Activated CD4-positive, alpha-beta T cell treated with anti-CD3 and anti-CD28 coated beads, Interleukin-2, amount 10 ng/mL, durations not matched to agents 24 days and 14 days (primary cell): Measurements from ENCODE around the gene MARCHF5. TPM values are rescaled to one million over a fixed set of nuclear protein-coding genes. Genes with fewer than 3 reads are reported as not detected.
"Not testable (repeated sequence)": the region's sequence is repeated elsewhere in the genome, so short reads cannot be mapped to it uniquely, and the experiment has no call there.

Experiments
- DNase-seq: peaks from one replicate; pipeline ENCODE4 v3.0.0; 2022
- H3K27ac Mint-ChIP-seq: one replicate; pipeline ENCODE4 v1.8.0; 2022; ENCODE audit warnings: mild to moderate bottlenecking, mixed read lengths
- H3K27me3 Mint-ChIP-seq: one replicate; pipeline ENCODE4 v1.8.0; 2022; ENCODE audit warnings: mixed read lengths
- H3K36me3 Mint-ChIP-seq: one replicate; pipeline ENCODE4 v1.8.0; 2022; ENCODE audit warnings: low read depth, mild to moderate bottlenecking, mixed read lengths
- H3K4me1 Mint-ChIP-seq: one replicate; pipeline ENCODE4 v1.8.0; 2021; ENCODE audit warnings: mixed read lengths
- H3K4me3 Mint-ChIP-seq: one replicate; pipeline ENCODE4 v1.8.0; 2022; ENCODE audit warnings: mild to moderate bottlenecking, moderate library complexity, mixed read lengths
- H3K9me3 Mint-ChIP-seq: one replicate; pipeline ENCODE4 v1.8.0; 2021; ENCODE audit warnings: mixed read lengths
- intact Hi-C: fragments of 100-400 bp; cut with micrococcal nuclease; formaldehyde crosslinking; loops from one replicate; pipeline ENCODE4 v1.15.1; 2023
- total RNA-seq: library from RNA; stranded (reverse); gene quantifications from 2 replicates; pipeline ENCODE4 v1.2.3, GENCODE V29; 2022

The MARCHF5 gene
- total RNA-seq, 1 donor from 2014 or later, result 24.7 TPM

GRCh38 chr10:92327445-92328433, 36.8 kb downstream of the MARCHF5 start:
- no peak overlapping the region for H3K27ac Mint-ChIP-seq
- no peaks in the 10 kb centered on the region for H3K9me3 Mint-ChIP-seq
- H3K36me3 Mint-ChIP-seq, result peaks cover 10% of the 10 kb centered on the region
- no peak for DNase-seq
- peaks cover 4% of the 10 kb centered on the region for H3K4me1 Mint-ChIP-seq
- intact Hi-C loops, result no loop called here
- no peak overlapping the region for H3K4me3 Mint-ChIP-seq
- H3K27me3 Mint-ChIP-seq, result no peaks in the 10 kb centered on the region

GRCh38 chr10:92328993-92329392, 38.0 kb downstream of the MARCHF5 start:
- Mint-ChIP-seq H3K27me3 (no peaks in the 10 kb centered on the region), H3K27ac (no peak overlapping the region), H3K4me1 (peaks cover 4% of the 10 kb centered on the region), H3K36me3 (peaks cover 6% of the 10 kb centered on the region), H3K9me3 (no peaks in the 10 kb centered on the region), H3K4me3 (no peak overlapping the region)
- DNase-seq, result no peak
- intact Hi-C loops, result no loop called here

DNA sequence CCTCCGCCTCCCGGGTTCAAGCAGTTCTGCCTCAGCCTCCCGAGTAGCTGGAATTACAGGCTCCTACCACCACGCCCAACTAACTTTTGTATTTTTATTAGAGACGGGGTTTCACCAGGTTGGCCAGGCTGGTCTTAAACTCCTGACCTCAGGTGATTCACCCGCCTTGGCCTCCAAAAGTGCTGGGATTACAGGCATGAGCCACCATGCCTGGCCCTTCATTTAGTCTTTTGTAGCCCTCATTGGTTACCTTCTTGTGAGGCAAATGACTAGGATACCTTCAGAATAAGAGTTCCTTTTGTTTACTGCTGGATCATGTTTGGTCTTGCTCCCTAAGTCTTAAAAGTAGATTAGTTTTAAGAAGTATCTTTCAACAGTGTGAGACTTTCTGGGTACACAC, 39.0 kb downstream of the MARCHF5 start:
- H3K36me3 Mint-ChIP-seq, H3K27ac Mint-ChIP-seq, H3K4me3 Mint-ChIP-seq, H3K27me3 Mint-ChIP-seq, intact Hi-C loops, DNase-seq, H3K9me3 Mint-ChIP-seq, H3K4me1 Mint-ChIP-seq: not testable (repeated sequence)

GRCh38 chr10:92342796-92343195, 51.8 kb downstream of the MARCHF5 start:
- DNase-seq, result no peak
- H3K27ac Mint-ChIP-seq, result no peak overlapping the region
- H3K36me3 Mint-ChIP-seq, result peaks cover 17% of the 10 kb centered on the region
- no peak overlapping the region for H3K4me3 Mint-ChIP-seq
- H3K4me1 Mint-ChIP-seq, result peaks cover 6% of the 10 kb centered on the region
- H3K9me3 Mint-ChIP-seq, result no peaks in the 10 kb centered on the region
- intact Hi-C loops, result no loop called here
- H3K27me3 Mint-ChIP-seq, result no peaks in the 10 kb centered on the region

- H3K4me3 Mint-ChIP-seq, H3K9me3 Mint-ChIP-seq, intact Hi-C loops, H3K27me3 Mint-ChIP-seq, DNase-seq, H3K27ac Mint-ChIP-seq, H3K4me1 Mint-ChIP-seq: not testable (repeated sequence)
- peaks cover 35% of the 10 kb centered on the region for H3K36me3 Mint-ChIP-seq
Measured at GRCh38 chr10:92345575-92345974, 54.6 kb downstream of the MARCHF5 start.

GRCh38 chr10:92347035-92347676, 56.2 kb downstream of the MARCHF5 start:
- H3K4me1 Mint-ChIP-seq, intact Hi-C loops, DNase-seq, H3K27ac Mint-ChIP-seq, H3K9me3 Mint-ChIP-seq, H3K4me3 Mint-ChIP-seq, H3K27me3 Mint-ChIP-seq: not testable (repeated sequence)
- peaks cover 32% of the 10 kb centered on the region for H3K36me3 Mint-ChIP-seq

GRCh38 chr10:92350411-92350810, 59.4 kb downstream of the MARCHF5 start:
- H3K4me1 Mint-ChIP-seq, result peaks cover 2% of the 10 kb centered on the region
- H3K36me3 Mint-ChIP-seq, result peaks cover 24% of the 10 kb centered on the region
- H3K4me3 Mint-ChIP-seq, result no peak overlapping the region
- intact Hi-C loops, result no loop called here
- no peak for DNase-seq
- H3K9me3 Mint-ChIP-seq, result no peaks in the 10 kb centered on the region
- no peaks in the 10 kb centered on the region for H3K27me3 Mint-ChIP-seq
- no peak overlapping the region for H3K27ac Mint-ChIP-seq

- Mint-ChIP-seq H3K4me1 (peaks cover 2% of the 10 kb centered on the region), H3K36me3 (peaks cover 13% of the 10 kb centered on the region), H3K4me3 (no peak overlapping the region), H3K27me3 (peaks cover 7% of the 10 kb centered on the region), H3K9me3 (peaks cover 3% of the 10 kb centered on the region), H3K27ac (no peak overlapping the region)
- intact Hi-C loops, result no loop called here
- DNase-seq, result no peak
Measured at GRCh38 chr10:92354587-92354986, 63.6 kb downstream of the MARCHF5 start.

GRCh38 chr10:92356041-92356440, 65.1 kb downstream of the MARCHF5 start:
- Mint-ChIP-seq H3K36me3 (peaks cover 3% of the 10 kb centered on the region), H3K27me3 (peaks cover 11% of the 10 kb centered on the region), H3K27ac (no peak overlapping the region), H3K4me1 (no peaks in the 10 kb centered on the region), H3K4me3 (no peak overlapping the region), H3K9me3 (peaks cover 3% of the 10 kb centered on the region)
- DNase-seq, result no peak
- intact Hi-C loops, result no loop called here

GRCh38 chr10:92363498-92363897, 72.5 kb downstream of the MARCHF5 start:
- Mint-ChIP-seq H3K27me3 (peaks cover 25% of the 10 kb centered on the region), H3K4me3 (no peak overlapping the region), H3K27ac (no peak overlapping the region), H3K4me1 (no peaks in the 10 kb centered on the region), H3K36me3 (no peaks in the 10 kb centered on the region), H3K9me3 (peaks cover 3% of the 10 kb centered on the region)
- DNase-seq, result no peak
- intact Hi-C loops, result no loop called here

DNA sequence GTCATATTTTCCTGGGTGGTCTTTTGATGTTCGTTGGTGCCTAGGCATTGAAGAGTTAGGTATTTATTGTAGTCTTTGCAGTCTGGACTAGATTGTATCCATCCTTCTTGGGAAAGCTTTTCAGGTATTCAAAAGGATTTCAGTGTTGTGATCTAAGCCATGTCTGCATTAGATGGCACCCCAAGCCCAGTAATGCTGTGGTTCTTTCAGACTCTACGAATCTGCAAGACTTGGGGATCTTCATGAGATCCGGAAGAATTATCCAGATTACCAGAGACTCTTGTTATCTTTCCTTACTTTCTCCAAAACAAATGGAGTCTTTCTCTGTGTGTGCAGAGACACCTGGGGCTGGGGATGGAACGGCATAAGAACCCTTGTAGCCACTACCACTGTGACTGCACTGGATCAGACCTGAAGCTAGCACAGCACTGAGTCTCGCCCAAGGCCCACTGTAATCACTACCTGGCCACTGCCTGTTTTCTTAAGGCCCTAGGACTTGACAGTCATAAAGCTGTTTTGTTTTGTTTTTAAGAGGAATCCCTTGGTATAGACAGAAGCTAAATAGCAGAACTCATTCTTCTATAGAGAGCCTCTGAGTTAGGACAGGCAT, 75.5 kb downstream of the MARCHF5 start:
- H3K9me3 Mint-ChIP-seq, result no peaks in the 10 kb centered on the region
- intact Hi-C loops, result no loop called here
- H3K36me3 Mint-ChIP-seq, result no peaks in the 10 kb centered on the region
- H3K27me3 Mint-ChIP-seq, result peaks cover 9% of the 10 kb centered on the region
- DNase-seq, result no peak
- no peak overlapping the region for H3K4me3 Mint-ChIP-seq
- H3K27ac Mint-ChIP-seq, result no peak overlapping the region
- H3K4me1 Mint-ChIP-seq, result no peaks in the 10 kb centered on the region

GRCh38 chr10:92377962-92378361, 87.0 kb downstream of the MARCHF5 start:
- H3K4me1 Mint-ChIP-seq, result no peaks in the 10 kb centered on the region
- no peak overlapping the region for H3K4me3 Mint-ChIP-seq
- no peak overlapping the region for H3K27ac Mint-ChIP-seq
- no peaks in the 10 kb centered on the region for H3K9me3 Mint-ChIP-seq
- peaks cover 20% of the 10 kb centered on the region for H3K27me3 Mint-ChIP-seq
- H3K36me3 Mint-ChIP-seq, result no peaks in the 10 kb centered on the region
- intact Hi-C loops, result no loop called here
- no peak for DNase-seq

DNA sequence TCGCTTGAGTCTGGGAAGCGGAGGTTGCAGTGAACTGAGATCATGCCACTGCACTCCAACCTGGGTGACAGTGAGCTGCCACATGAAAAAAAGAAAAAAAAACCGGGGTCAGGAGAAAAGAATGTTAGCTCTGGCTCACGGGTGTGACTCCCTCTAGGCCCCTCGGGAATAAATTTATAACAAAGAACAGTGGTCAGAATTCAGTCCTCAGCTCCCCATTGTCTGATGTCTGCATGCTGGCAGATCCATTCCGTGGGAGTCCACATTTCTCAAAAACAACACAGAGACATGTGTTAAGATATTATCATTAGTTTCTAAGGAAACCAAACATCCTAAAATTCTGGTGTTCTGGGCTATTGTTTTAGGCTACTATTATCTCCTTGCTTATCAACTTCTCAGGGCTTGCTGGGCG, 90.6 kb downstream of the MARCHF5 start:
- Mint-ChIP-seq H3K27ac (no peak overlapping the region), H3K4me3 (no peak overlapping the region), H3K27me3 (peaks cover 15% of the 10 kb centered on the region), H3K36me3 (no peaks in the 10 kb centered on the region), H3K4me1 (no peaks in the 10 kb centered on the region), H3K9me3 (no peaks in the 10 kb centered on the region)
- intact Hi-C loops, result no loop called here
- DNase-seq, result no peak

DNA sequence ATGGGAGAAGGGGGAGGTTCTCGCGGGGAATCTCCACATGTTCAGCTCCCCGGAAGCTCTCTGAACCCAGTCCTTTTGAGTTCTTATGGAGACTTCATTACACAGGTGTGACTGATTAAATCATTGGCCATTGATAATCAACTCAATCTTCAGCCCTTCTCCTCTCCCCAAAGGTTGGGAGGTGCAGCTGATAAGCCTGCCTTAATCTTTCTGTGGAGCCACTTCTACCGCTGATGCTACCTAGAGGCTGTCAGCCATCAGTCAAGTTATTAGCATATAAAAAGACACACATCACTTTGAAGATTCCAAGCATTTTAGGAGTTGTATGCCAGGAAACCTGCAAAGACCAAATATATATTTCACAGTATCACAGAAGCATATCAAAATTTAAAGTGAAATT, 91.7 kb downstream of the MARCHF5 start:
- H3K27me3 Mint-ChIP-seq, result peaks cover 15% of the 10 kb centered on the region
- no peak for DNase-seq
- H3K9me3 Mint-ChIP-seq, result no peaks in the 10 kb centered on the region
- H3K4me3 Mint-ChIP-seq, result no peak overlapping the region
- no peak overlapping the region for H3K27ac Mint-ChIP-seq
- H3K36me3 Mint-ChIP-seq, result no peaks in the 10 kb centered on the region
- H3K4me1 Mint-ChIP-seq, result no peaks in the 10 kb centered on the region
- intact Hi-C loops, result no loop called here
